GM13977 (cell line): ENCODE measurements around the gene ARHGAP44.

Source experiments
- DNase-seq: peaks from one replicate; pipeline ENCODE4 v3.0.0; 2012; ENCODE audit warnings: low spot score
- CTCF ChIP-seq: IDR thresholded peaks from 2 replicates; pipeline ENCODE4 v1.5.1; 2012; ENCODE audit warnings: mild to moderate bottlenecking, control low read depth; ENCODE audit not compliant: insufficient read depth; ENCODE audit errors: extremely low read depth, missing control alignments
- in situ Hi-C: fragments of 300-500 bp; cut with MboI; formaldehyde crosslinking; loops from one replicate; pipeline ENCODE4 v1.12.0; 2022; ENCODE audit warnings: low sequenced_read_pairs, low pct_unique_long_range_greater_than_20kb, mixed read lengths, inconsistent platforms; ENCODE audit not compliant: unreplicated experiment

The ARHGAP44 gene

GRCh38 chr17:13016881-13017654 lies 227.8 kb downstream of the ARHGAP44 start:
- in situ Hi-C loops: loop anchor here (25.0 kb wide), 3 partner anchors 755 to 1005 kb away; partner anchors contain the start of gene MAP2K4
- no peak for TF ChIP-seq CTCF
- DNase-seq: peak; percentile 32

- in situ Hi-C loops: loop anchor here (25.0 kb wide), 3 partner anchors 756 to 1006 kb away; partner anchors contain the start of gene MAP2K4
- TF ChIP-seq CTCF: no peak
Observed at GRCh38 chr17:13017655-13018459, 228.6 kb downstream of the ARHGAP44 start, which contains the start of gene ELAC2. ELAC2 (minus strand) TSS chr17:13018027; CDS start chr17:13017947, 80 bp downstream.

GRCh38 chr17:13024016-13024415 lies 234.7 kb downstream of the ARHGAP44 start:
- DNase-seq: no peak
- in situ Hi-C loops: loop anchor here (25.0 kb wide), 3 partner anchors 762 to 1012 kb away; partner anchors contain the start of gene MAP2K4
- no peak for TF ChIP-seq CTCF

More at GRCh38 chr17:13017655-13018459, 228.6 kb downstream of the ARHGAP44 start, which contains the start of gene ELAC2:
- DNase-seq: peak; percentile 97

- peak; percentile 53 for DNase-seq
- TF ChIP-seq CTCF: peak; percentile 99
- in situ Hi-C loops: loop anchor here (25.0 kb wide), 3 partner anchors 762 to 1012 kb away; partner anchors contain the start of gene MAP2K4
Observed at GRCh38 chr17:13024526-13025257, 235.4 kb downstream of the ARHGAP44 start.

- TF ChIP-seq CTCF: no peak
- DNase-seq: no peak
- in situ Hi-C loops: no loop called here
Observed at GRCh38 chr17:13025258-13025627, 235.9 kb downstream of the ARHGAP44 start.

- TF ChIP-seq CTCF: no peak
- in situ Hi-C loops: no loop called here
- no peak for DNase-seq
Observed at GRCh38 chr17:13025687-13026086, 236.4 kb downstream of the ARHGAP44 start.
